TTC549 (cell line): Measurements from ENCODE around the gene OR8H2.
"Not testable (repeated sequence)": the region's sequence is repeated elsewhere in the genome, so short reads cannot be mapped to it uniquely, and the experiment has no call there.

Experiments
- FAIRE-seq: peaks from 2 replicates; lab custom pipeline; 2012; peaks lifted over from hg19 to GRCh38; lab: Jason Lieb, UNC

OR8H2 gene

GRCh38 chr11:56103210-56103737 is at the start of gene OR8H2:
Gene OR8H2 (plus strand): TSS chr11:56103687. CDS start chr11:56105043, 1,356 bp downstream.
- peak; percentile 90 for FAIRE-seq

GRCh38 chr11:56056366-56056765 is 47.1 kb upstream of the OR8H2 start:
- not testable (repeated sequence) for FAIRE-seq

GRCh38 chr11:56057661-56058237 is 45.7 kb upstream of the OR8H2 start:
- not testable (repeated sequence) for FAIRE-seq

- FAIRE-seq = not testable (repeated sequence)
Measured at GRCh38 chr11:56058260-56058780, 45.2 kb upstream of the OR8H2 start.

- FAIRE-seq = no peak
Measured at GRCh38 chr11:56066980-56067379, 36.5 kb upstream of the OR8H2 start.

- no peak for FAIRE-seq
Measured at GRCh38 chr11:56089697-56090096, 13.8 kb upstream of the OR8H2 start.

- FAIRE-seq = no peak
Measured at GRCh38 chr11:56093008-56093407, 10.5 kb upstream of the OR8H2 start, which contains the start of gene OR8I2. Gene OR8I2 (plus strand): TSS chr11:56093308. CDS start chr11:56093308, 0 bp downstream.

- no peak for FAIRE-seq
Measured at GRCh38 chr11:56122073-56122472, 18.6 kb downstream of the OR8H2 start, which contains the start of gene OR8H3. Gene OR8H3 (plus strand): TSS chr11:56122373. CDS start chr11:56122373, 0 bp downstream.

GRCh38 chr11:56140151-56140661 is 36.7 kb downstream of the OR8H2 start, which contains the start of gene OR8J3:
Gene OR8J3 (minus strand): TSS chr11:56140201. CDS start chr11:56137718, 2,483 bp downstream.
- FAIRE-seq = no peak

- FAIRE-seq = not testable (repeated sequence)
Measured at GRCh38 chr11:56143681-56144080, 40.2 kb downstream of the OR8H2 start.

GRCh38 chr11:56151376-56151775 is 47.9 kb downstream of the OR8H2 start:
- FAIRE-seq = no peak

GRCh38 chr11:56152333-56152732 is 48.8 kb downstream of the OR8H2 start:
- no peak for FAIRE-seq
